ENCODE results near the gene THBS1. TPM values are rescaled to one million over a fixed set of nuclear protein-coding genes. Genes with fewer than 3 reads are reported as not detected.

The THBS1 gene
- polyA plus RNA-seq, 1 experiment, result 6,610 TPM

DNA sequence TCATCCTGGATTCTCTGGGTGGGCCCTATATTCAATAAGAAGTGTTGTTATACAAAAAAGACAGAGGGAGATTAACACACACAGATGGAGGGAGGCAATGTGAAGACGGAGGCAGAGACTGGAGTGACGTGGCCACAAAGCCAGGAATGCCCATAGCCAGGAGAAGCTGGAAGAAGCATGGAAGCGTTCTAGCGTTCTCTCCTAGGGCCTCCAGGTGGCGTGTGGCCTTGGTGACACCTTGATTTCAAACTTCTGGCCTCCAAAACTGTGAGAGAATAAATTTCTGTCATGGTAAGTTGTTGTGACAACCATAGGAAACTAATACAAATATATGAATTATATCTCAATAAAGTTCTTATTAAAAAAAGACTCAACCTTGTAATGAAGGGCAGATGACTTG, 21.3 kb downstream of the THBS1 start:
- no peak for DNase-seq (ENCODE audit: low read depth)
- TF ChIP-seq, protein P1, sequence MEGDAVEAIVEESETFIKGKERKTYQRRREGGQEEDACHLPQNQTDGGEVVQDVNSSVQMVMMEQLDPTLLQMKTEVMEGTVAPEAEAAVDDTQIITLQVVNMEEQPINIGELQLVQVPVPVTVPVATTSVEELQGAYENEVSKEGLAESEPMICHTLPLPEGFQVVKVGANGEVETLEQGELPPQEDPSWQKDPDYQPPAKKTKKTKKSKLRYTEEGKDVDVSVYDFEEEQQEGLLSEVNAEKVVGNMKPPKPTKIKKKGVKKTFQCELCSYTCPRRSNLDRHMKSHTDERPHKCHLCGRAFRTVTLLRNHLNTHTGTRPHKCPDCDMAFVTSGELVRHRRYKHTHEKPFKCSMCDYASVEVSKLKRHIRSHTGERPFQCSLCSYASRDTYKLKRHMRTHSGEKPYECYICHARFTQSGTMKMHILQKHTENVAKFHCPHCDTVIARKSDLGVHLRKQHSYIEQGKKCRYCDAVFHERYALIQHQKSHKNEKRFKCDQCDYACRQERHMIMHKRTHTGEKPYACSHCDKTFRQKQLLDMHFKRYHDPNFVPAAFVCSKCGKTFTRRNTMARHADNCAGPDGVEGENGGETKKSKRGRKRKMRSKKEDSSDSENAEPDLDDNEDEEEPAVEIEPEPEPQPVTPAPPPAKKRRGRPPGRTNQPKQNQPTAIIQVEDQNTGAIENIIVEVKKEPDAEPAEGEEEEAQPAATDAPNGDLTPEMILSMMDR (IDR thresholded peaks at IDR 0.05; ENCODE audit: insufficient read depth, low read depth, low read length), result 0 out of 2 replicates have a peak, but pooled peaks have one; percentile 15
- ChIA-PET CTCF (interaction anchor here (2.3 kb wide), 1 partner anchor 155 kb away, joined by 5 read pairs; no protein-coding TSS in a partner anchor), POLR2A (no interaction called here)
- Histone ChIP-seq H3K36me3 (ENCODE audit: control insufficient read depth, insufficient read depth, low read length) (no peaks in the 10 kb centered on the region), H3K4me3 (ENCODE audit: low read depth, low read length) (no peak overlapping the region), H3K27me3 (ENCODE audit: control insufficient read depth, insufficient read depth, low read length) (no peaks in the 10 kb centered on the region)

DNA sequence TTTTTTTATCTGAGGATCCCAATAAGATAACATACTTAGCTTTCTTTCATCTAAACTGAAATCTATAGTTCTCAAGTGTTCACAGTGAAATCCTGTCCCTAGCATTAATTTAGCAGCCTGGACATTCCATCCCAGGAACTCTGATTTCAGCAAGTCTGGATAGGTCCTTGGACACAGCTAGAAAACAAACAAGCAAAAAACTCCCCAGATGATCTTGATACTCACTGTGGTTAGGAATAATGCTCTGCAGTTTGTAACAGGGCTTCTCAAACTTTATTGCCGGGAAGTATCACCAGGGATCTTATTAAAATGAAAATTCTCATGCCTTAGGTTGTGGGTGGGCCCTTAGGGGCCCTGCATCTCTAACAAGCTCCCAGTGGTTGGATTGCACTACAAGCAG, 24.3 kb downstream of the THBS1 start:
- Histone ChIP-seq H3K36me3 (ENCODE audit: control insufficient read depth, insufficient read depth, low read length) (no peaks in the 10 kb centered on the region), H3K27me3 (ENCODE audit: control insufficient read depth, insufficient read depth, low read length) (no peaks in the 10 kb centered on the region), H3K4me3 (ENCODE audit: low read depth, low read length) (no peak overlapping the region)
- ChIA-PET CTCF (interaction anchor here (2.4 kb wide), 1 partner anchor 151 kb away, joined by 9 read pairs; no protein-coding TSS in a partner anchor), POLR2A (no interaction called here)
- peak; percentile 16 for DNase-seq (ENCODE audit: low read depth)
- TF ChIP-seq, protein P1 (IDR thresholded peaks at IDR 0.05; ENCODE audit: insufficient read depth, low read depth, low read length), result no peak

DNA sequence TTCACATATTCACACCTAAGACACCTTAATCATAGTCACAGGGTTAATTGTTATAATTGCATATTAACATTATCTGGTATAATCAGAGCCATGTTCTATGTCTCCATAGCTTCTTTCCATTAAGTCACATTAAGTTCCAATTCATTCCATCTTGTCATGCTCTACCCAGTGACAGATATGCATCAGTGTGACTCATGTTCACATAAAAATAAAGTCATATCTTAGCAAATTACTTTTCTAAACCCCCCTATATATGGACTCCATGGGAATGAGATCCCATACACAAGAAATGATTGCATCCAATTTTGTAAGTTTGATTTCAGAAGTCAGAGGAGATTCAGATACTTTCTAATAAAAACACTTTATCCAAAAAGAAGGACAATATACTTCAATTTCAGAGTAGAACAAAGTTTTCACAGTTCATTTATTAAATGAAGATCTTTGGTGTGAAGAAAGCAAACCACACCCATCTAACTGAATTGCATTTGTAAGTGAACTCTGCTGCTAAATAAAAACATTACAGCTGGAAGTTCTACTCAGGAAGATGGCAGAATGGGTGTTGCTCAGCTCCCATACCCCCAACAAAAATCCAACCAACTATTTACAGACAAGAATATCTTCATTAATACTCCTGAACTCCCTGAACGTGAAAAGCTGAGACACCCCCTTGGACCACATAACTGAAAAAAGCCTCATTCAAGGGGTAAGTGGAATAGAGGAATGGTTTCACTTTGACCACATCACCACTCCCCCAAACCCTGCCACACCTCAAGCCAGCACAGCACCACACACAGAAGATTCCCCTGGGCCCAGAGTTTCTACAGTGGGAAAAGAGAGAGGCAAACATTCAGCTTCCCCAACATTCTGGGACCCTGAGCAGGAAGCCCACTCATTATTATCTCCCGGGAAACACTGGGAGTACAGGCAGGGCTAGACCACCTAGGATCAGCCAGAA, 27.6 kb downstream of the THBS1 start:
- CTCF ChIA-PET, result interaction anchor here (0.6 to 1.8 kb wide), 7 partner anchors 10 to 148 kb away, joined by 3 to 4 read pairs (median 3); no protein-coding TSS in a partner anchor

DNA sequence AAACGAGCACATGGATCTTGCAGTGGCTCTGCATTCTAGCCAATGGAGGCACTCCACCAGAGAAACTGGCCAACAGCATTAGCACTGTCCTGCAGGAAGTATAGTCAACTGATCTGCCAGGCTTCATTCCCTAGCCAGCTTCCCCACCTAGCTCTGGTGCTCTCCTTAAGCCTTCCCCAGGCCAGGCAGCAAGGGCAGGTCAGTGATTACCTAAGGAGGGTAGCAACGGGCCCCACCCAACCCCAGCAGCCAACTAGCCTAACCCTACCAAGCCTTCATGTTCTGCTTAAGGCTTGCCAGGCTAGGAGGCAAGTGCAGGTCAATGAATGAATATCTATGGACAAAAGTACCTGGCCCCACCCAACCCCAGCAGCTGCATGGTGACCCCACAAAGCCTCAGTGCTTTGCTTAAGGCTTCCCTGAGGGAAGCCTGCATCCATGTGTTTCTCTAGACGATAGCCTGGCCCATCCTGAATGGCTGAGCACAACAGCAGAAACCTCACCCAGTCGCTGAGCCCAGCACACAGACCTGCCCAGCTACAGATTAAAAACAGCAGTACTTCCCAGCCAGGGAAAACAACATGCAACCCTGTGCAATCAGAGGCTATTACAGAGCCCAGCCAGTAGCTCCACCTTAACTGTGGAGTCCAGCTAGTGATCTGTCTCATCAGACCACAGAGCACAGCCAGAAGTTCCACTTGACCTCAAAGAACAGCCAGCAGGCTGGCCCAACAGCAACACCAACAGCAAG, 28.5 kb downstream of the THBS1 start:
- Histone ChIP-seq H3K36me3 (ENCODE audit: control insufficient read depth, insufficient read depth, low read length) (no peaks in the 10 kb centered on the region), H3K27me3 (ENCODE audit: control insufficient read depth, insufficient read depth, low read length) (no peaks in the 10 kb centered on the region), H3K4me3 (ENCODE audit: low read depth, low read length) (no peak overlapping the region)
- TF ChIP-seq, protein P1 (IDR thresholded peaks at IDR 0.05; ENCODE audit: insufficient read depth, low read depth, low read length), result no peak
- no peak for DNase-seq (ENCODE audit: low read depth)
- POLR2A ChIA-PET, result no interaction called here
- CTCF ChIA-PET, result interaction anchor here (0.7 to 1.8 kb wide), 5 partner anchors 9 to 147 kb away, joined by 3 to 4 read pairs (median 3); no protein-coding TSS in a partner anchor

More for the DNA sequence above, 27.6 kb downstream of the THBS1 start:
- no peak overlapping the region for H3K4me3 ChIP-seq (ENCODE audit: low read depth, low read length)
- TF ChIP-seq, protein P1 (IDR thresholded peaks at IDR 0.05; ENCODE audit: insufficient read depth, low read depth, low read length), result no peak
- H3K27me3 ChIP-seq (ENCODE audit: control insufficient read depth, insufficient read depth, low read length), result no peaks in the 10 kb centered on the region
- POLR2A ChIA-PET, result no interaction called here
- H3K36me3 ChIP-seq (ENCODE audit: control insufficient read depth, insufficient read depth, low read length), result no peaks in the 10 kb centered on the region
- DNase-seq (ENCODE audit: low read depth), result no peak

DNA sequence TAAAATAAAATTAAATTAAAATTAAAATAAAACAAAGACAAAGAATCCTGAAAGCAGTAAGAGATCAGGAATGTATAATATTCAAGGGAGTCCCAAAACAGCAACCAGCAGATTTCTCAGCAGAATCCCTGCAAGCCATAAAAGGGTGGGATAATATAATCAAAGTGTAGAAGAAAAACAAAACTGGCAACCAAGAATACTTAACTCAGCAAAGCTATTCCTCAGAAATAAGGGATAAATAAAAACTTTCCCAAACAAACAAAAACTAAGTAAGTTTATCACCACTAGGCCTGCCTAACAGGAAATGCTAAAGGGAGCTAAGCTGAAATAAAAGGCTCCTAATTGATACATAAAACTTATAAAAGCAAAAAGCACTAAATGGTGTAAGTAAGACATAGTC, 29.8 kb downstream of the THBS1 start:
- Histone ChIP-seq H3K36me3 (ENCODE audit: control insufficient read depth, insufficient read depth, low read length) (no peaks in the 10 kb centered on the region), H3K4me3 (ENCODE audit: low read depth, low read length) (no peak overlapping the region), H3K27me3 (ENCODE audit: control insufficient read depth, insufficient read depth, low read length) (no peaks in the 10 kb centered on the region)
- TF ChIP-seq, protein P1 (IDR thresholded peaks at IDR 0.05; ENCODE audit: insufficient read depth, low read depth, low read length), result no peak
- DNase-seq (ENCODE audit: low read depth), result no peak
- ChIA-PET CTCF (interaction anchor here (0.9 to 1.8 kb wide), 3 partner anchors 12 to 75 kb away, joined by 3 to 4 read pairs (median 3); no protein-coding TSS in a partner anchor), POLR2A (no interaction called here)
